IMR-90 (cell line): ENCODE data around the gene SLC27A4. TPM values are rescaled to one million over a fixed set of nuclear protein-coding genes. Genes with fewer than 3 reads are reported as not detected.

ENCODE experiments used
- ATAC-seq: fragments of 200-7000 bp; cut with Tn5 transposase; 2 replicates; pipeline ENCODE4 v1.9.1; 2020; ENCODE audit warnings: low read depth, mild to moderate bottlenecking, moderate library complexity
- BruUV-seq: library from RNA; stranded (reverse); fragments of 400-500 nt; replicated peaks from 2 replicates; lab custom pipeline; 2021; lab: Mats Ljungman, UMichigan
- CTCF ChIA-PET: fragments of 300-600 bp; formaldehyde crosslinking; extraction: SDS; loops from one replicate; lab custom pipeline; 2021; ENCODE audit warnings: antibody characterized with exemption; lab: Yijun Ruan, JAX
- POLR2A ChIA-PET: fragments of 300-600 bp; sonication (Branson Sonifier 250); formaldehyde crosslinking; loops from one replicate; lab custom pipeline; 2022; ENCODE audit warnings: antibody characterized with exemption; ENCODE audit not compliant: unreplicated experiment; lab: Charles Lee
- DNase-seq: peaks from one replicate; pipeline ENCODE4 v3.0.0; 2013
- H2AFZ ChIP-seq: replicated peaks from 2 replicates; pipeline ENCODE3; 2013; ENCODE audit warnings: low read length, mild to moderate bottlenecking; ENCODE audit not compliant: poor library complexity
- H2AK5ac ChIP-seq: 2 replicates; pipeline ENCODE4 v1.6.1; 2013; ENCODE audit warnings: low read depth, low read length, inconsistent platforms
- H2AK9ac ChIP-seq: replicated peaks from 2 replicates; pipeline ENCODE3; 2013; ENCODE audit warnings: mild to moderate bottlenecking, low read depth, low read length, moderate library complexity; ENCODE audit not compliant: poor library complexity
- H2BK120ac ChIP-seq: 2 replicates; pipeline ENCODE4 v1.6.1; 2013; ENCODE audit warnings: low read depth, low read length, inconsistent platforms
- H2BK15ac ChIP-seq: 3 replicates; pipeline ENCODE4 v1.6.1; 2013; ENCODE audit warnings: low read depth, low read length, inconsistent platforms
- H2BK20ac ChIP-seq: 2 replicates; pipeline ENCODE4 v1.6.1; 2013; ENCODE audit warnings: low read depth, mild to moderate bottlenecking, inconsistent platforms, low read length, moderate library complexity
- H2BK5ac ChIP-seq: 2 replicates; pipeline ENCODE4 v1.6.1; 2013; ENCODE audit warnings: mild to moderate bottlenecking, low read depth, low read length, inconsistent platforms; ENCODE audit not compliant: poor library complexity, severe bottlenecking
- H3K14ac ChIP-seq: replicated peaks from 2 replicates; pipeline ENCODE4 v1.6.1; 2013; ENCODE audit warnings: low read depth, low read length, inconsistent platforms
- H3K18ac ChIP-seq: 2 replicates; pipeline ENCODE4 v1.6.1; 2013; ENCODE audit warnings: low read depth, low read length, control low read depth
- H3K23ac ChIP-seq: 2 replicates; pipeline ENCODE4 v1.6.1; 2013; ENCODE audit warnings: low read depth, low read length, inconsistent platforms
- H3K27ac ChIP-seq: 2 replicates; pipeline ENCODE4 v1.5.1; 2013; ENCODE audit warnings: mild to moderate bottlenecking, control low read depth, low read length; ENCODE audit not compliant: insufficient read depth
- H3K27me3 ChIP-seq: 2 replicates; pipeline ENCODE4 v1.6.1; 2013; ENCODE audit warnings: low read length; ENCODE audit not compliant: control insufficient read depth, insufficient read depth
- H3K36me3 ChIP-seq: 2 replicates; pipeline ENCODE4 v1.6.1; 2013; ENCODE audit warnings: low read length, mixed read lengths; ENCODE audit not compliant: control insufficient read depth, insufficient read depth
- H3K4ac ChIP-seq: 2 replicates; pipeline ENCODE4 v1.6.1; 2013; ENCODE audit warnings: low read depth, low read length, inconsistent platforms
- H3K4me1 ChIP-seq: 2 replicates; pipeline ENCODE4 v1.6.1; 2013; ENCODE audit warnings: low read length, mixed read lengths; ENCODE audit not compliant: control insufficient read depth, insufficient read depth
- H3K4me2 ChIP-seq: 2 replicates; pipeline ENCODE4 v1.6.1; 2013; ENCODE audit warnings: low read depth, mild to moderate bottlenecking, control low read depth, low read length, moderate library complexity
- H3K4me3 ChIP-seq: 2 replicates; pipeline ENCODE4 v1.5.1; 2013; ENCODE audit warnings: low read depth, mild to moderate bottlenecking, control low read depth, low read length, moderate library complexity; ENCODE audit not compliant: insufficient read depth
- H3K56ac ChIP-seq: 2 replicates; pipeline ENCODE4 v1.6.1; 2013; ENCODE audit warnings: low read length, inconsistent platforms; ENCODE audit not compliant: insufficient read depth; ENCODE audit errors: extremely low read depth
- H3K79me1 ChIP-seq, 2 experiments: 2 replicates each; pipeline ENCODE4 v1.6.1; 2013; ENCODE audit warnings: low read length in 2 of 2, inconsistent platforms in 1 of 2, low read depth in 1 of 2
- H3K9ac ChIP-seq: 2 replicates; pipeline ENCODE4 v1.6.1; 2013; ENCODE audit warnings: low read depth, low read length, control low read depth
- H3K9me1 ChIP-seq: 2 replicates; pipeline ENCODE4 v1.6.1; 2013; ENCODE audit warnings: low read length, inconsistent platforms; ENCODE audit not compliant: insufficient read depth
- H3K9me3 ChIP-seq: 2 replicates; pipeline ENCODE4 v1.6.1; 2013; ENCODE audit warnings: low read length; ENCODE audit not compliant: control insufficient read depth, insufficient read depth
- H4K20me1 ChIP-seq: 2 replicates; pipeline ENCODE4 v1.6.1; 2013; ENCODE audit warnings: low read length, inconsistent platforms; ENCODE audit not compliant: insufficient read depth
- H4K5ac ChIP-seq: 2 replicates; pipeline ENCODE4 v1.6.1; 2013; ENCODE audit warnings: mild to moderate bottlenecking, low read depth, low read length, control low read depth
- H4K8ac ChIP-seq, 2 experiments: 2 replicates each; pipeline ENCODE4 v1.6.1; 2013; ENCODE audit warnings: low read depth in 2 of 2, low read length in 2 of 2, control low read depth in 1 of 2, inconsistent platforms in 1 of 2
- H4K91ac ChIP-seq: 2 replicates; pipeline ENCODE4 v1.6.1; 2013; ENCODE audit warnings: low read depth, low read length, inconsistent platforms; ENCODE audit not compliant: insufficient read depth
- BHLHE40 ChIP-seq: fragments of 150-350 bp; IDR thresholded peaks from 2 replicates; pipeline ENCODE4 v1.6.1; 2016; ENCODE audit warnings: mild to moderate bottlenecking, low read depth, low read length
- CEBPB ChIP-seq: IDR thresholded peaks from 2 replicates; pipeline ENCODE4 v1.6.1; 2012; ENCODE audit warnings: low read depth, low read length, improper control_type of control experiment
- CHD1 ChIP-seq: IDR thresholded peaks from 2 replicates; pipeline ENCODE4 v1.6.1; 2012; ENCODE audit warnings: low read depth, low read length, improper control_type of control experiment
- FOS ChIP-seq: fragments of 150-350 bp; IDR thresholded peaks from 2 replicates; pipeline ENCODE4 v1.6.1; 2016; ENCODE audit warnings: low read depth, low read length
- MAFK ChIP-seq: IDR thresholded peaks from 2 replicates; pipeline ENCODE4 v1.6.1; 2012; ENCODE audit warnings: low read depth, low read length, improper control_type of control experiment
- MAZ ChIP-seq: IDR thresholded peaks from 2 replicates; pipeline ENCODE4 v1.6.1; 2012; ENCODE audit warnings: low read depth, mild to moderate bottlenecking, low read length, improper control_type of control experiment, moderate library complexity, borderline replicate concordance
- MXI1 ChIP-seq: IDR thresholded peaks from 2 replicates; pipeline ENCODE4 v1.6.1; 2012; ENCODE audit warnings: low read depth, mild to moderate bottlenecking, low read length, moderate library complexity, borderline replicate concordance
- NFE2L2 ChIP-seq: fragments of 150-350 bp; IDR thresholded peaks from 2 replicates; pipeline ENCODE4 v1.6.1; 2016; ENCODE audit warnings: low read depth, mild to moderate bottlenecking, low read length
- POLR2A ChIP-seq: IDR thresholded peaks from 2 replicates; pipeline ENCODE4 v1.6.1; 2012; ENCODE audit warnings: mild to moderate bottlenecking, low read depth, low read length
- RAD21 ChIP-seq: IDR thresholded peaks from 2 replicates; pipeline ENCODE4 v1.6.1; 2012; ENCODE audit warnings: low read length, improper control_type of control experiment
- RCOR1 ChIP-seq: IDR thresholded peaks from 2 replicates; pipeline ENCODE4 v1.6.1; 2012; ENCODE audit warnings: mild to moderate bottlenecking, low read length, improper control_type of control experiment; ENCODE audit not compliant: insufficient replicate concordance
- RFX5 ChIP-seq: IDR thresholded peaks from 2 replicates; pipeline ENCODE4 v1.8.0; 2012; ENCODE audit warnings: low read depth, mild to moderate bottlenecking, low read length, moderate library complexity
- WGBS, 2 experiments: methylation state at CpG; one replicate each; pipeline versions ENCODE4 v1.1.5 to v1.1.7; 2013; ENCODE audit warnings: missing lambda C conversion rate in 2 of 2; ENCODE audit not compliant: insufficient read length in 1 of 2; ENCODE audit errors: extremely low coverage in 2 of 2; 5-methylcytosine and 5-hydroxymethylcytosine counted together
- dilution Hi-C: fragments of 300-500 bp; cut with HindIII; formaldehyde crosslinking; loops from one replicate; pipeline ENCODE4 v1.14.3; 2018; ENCODE audit warnings: low sequenced_read_pairs; ENCODE audit not compliant: unreplicated experiment
- in situ Hi-C: fragments of 300-500 bp; cut with MboI; formaldehyde crosslinking; loops from 3 replicates; pipeline ENCODE4 v1.14.3; 2019; ENCODE audit warnings: low sequenced_read_pairs, inconsistent platforms, mixed read lengths
- intact Hi-C: fragments of 100-400 bp; cut with micrococcal nuclease; formaldehyde crosslinking; loops from 2 replicates; pipeline ENCODE4 v1.10.0; 2022
- polyA plus RNA-seq, 3 experiments: library from polyadenylated mRNA; depleted of rRNA; stranded (reverse); fragments of >200 nt; gene quantifications; 2 replicates each; pipeline ENCODE4 v1.2.3, GENCODE V29; 2012; ENCODE audit warnings: low replicate concordance in 1 of 3
- total RNA-seq: library from RNA; depleted of rRNA; stranded (reverse); fragments of >200 nt; gene quantifications from 2 replicates; pipeline ENCODE4 v1.2.3, GENCODE V29; 2012
- TF ChIP-seq, protein P1 (sequence below): conservative IDR thresholded peaks from 2 replicates; pipeline ENCODE4 v1.5.1; 2012; ENCODE audit warnings: mild to moderate bottlenecking, low read depth, low read length, improper control_type of control experiment
- TF ChIP-seq, protein P2 (sequence below): fragments of 150-350 bp; IDR thresholded peaks from 2 replicates; pipeline ENCODE4 v1.6.1; 2017; ENCODE audit warnings: mild to moderate bottlenecking, antibody characterized with exemption, low read length, low read depth
- TF ChIP-seq, protein P3 (sequence below): fragments of 150-350 bp; IDR thresholded peaks from 2 replicates; pipeline ENCODE4 v1.6.1; 2016; ENCODE audit warnings: low read depth, mild to moderate bottlenecking, low read length, moderate library complexity, borderline replicate concordance

The SLC27A4 gene
- total and polyA plus RNA-seq, 2 of the 4 experiments (the other 2 are of a cell fraction): 9.7 to 13.7 TPM

DNA sequence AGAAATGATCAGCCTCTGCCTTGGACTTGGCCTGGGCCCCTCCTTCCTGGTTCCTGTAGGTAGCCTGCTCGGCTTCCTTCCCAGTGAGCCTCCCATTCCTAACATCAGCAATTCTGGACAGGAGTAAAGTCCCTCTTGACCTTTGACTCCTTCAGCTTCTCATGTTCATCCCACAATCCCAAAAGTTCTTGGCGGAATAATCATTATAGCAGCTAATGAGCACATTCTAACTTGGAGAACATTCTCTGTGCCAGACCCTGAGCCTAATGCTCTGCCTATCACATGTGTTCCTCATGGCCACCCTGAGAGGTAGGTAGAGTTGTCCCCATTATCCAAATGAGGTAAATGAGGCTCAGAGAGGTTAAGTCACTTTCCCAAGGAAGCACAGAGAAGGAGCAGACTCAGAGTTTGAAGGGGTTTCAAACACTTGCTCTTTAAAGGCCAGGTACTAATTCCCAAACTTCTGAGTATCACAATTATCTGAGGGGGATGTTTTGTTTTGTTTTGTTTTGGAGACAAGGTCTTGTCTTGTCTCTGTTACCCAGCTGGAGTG, 43.0 kb upstream of the SLC27A4 start:
- no peak overlapping the region for H2BK120ac ChIP-seq
- 63% methylated on average over 1 of the region's 2 CpGs; no CpG with 5 or more reads in 1 of the 2 experiments for WGBS, 2 experiments
- H3K56ac ChIP-seq: no peak overlapping the region
- no peak overlapping the region for H4K91ac ChIP-seq
- H3K9me3 ChIP-seq: no peaks in the 10 kb centered on the region
- no peaks in the 10 kb centered on the region for H3K27me3 ChIP-seq
- 0 out of 2 replicates have a peak overlapping the region, but pooled peaks have one; percentile 51 for H3K23ac ChIP-seq
- H4K8ac ChIP-seq: no peak overlapping the region
- H3K9me1 ChIP-seq: peaks cover 8% of the 10 kb centered on the region; the same call in 1 of the 2 replicates
- H3K27ac ChIP-seq: no peak overlapping the region
- ChIA-PET CTCF (interaction anchor here (1.0 to 1.8 kb wide), 3 partner anchors 10 to 65 kb away, joined by 3 to 6 read pairs (median 3); no protein-coding TSS in a partner anchor), POLR2A (no interaction called here)
- no TSS peak for BruUV-seq
- H3K4me1 ChIP-seq: peaks cover 5% of the 10 kb centered on the region
- H3K4ac ChIP-seq: peak overlapping the region; percentile 54; the same call in 1 of the 2 replicates
- no peak overlapping the region for H3K4me3 ChIP-seq
- H3K14ac ChIP-seq: no peak overlapping the region
- intact Hi-C loops: no loop called here
- ATAC-seq (no peak), DNase-seq (no peak)
- H3K9ac ChIP-seq: no peak overlapping the region
- no peaks in the 10 kb centered on the region for H4K20me1 ChIP-seq
- H2BK15ac ChIP-seq: no peak overlapping the region; the same call in 2 of the 3 replicates
- H3K18ac ChIP-seq: no peak overlapping the region
- no peak overlapping the region for H2AFZ ChIP-seq
- no peak overlapping the region for H2AK9ac ChIP-seq
- no peak overlapping the region for H3K4me2 ChIP-seq
- dilution Hi-C loops: no loop called here
- peaks cover 0 to 5% of the 10 kb centered on the region in 2 experiments; a peak in 1 of 4 replicates for H3K79me1 ChIP-seq
- in situ Hi-C loops: loop anchor here (10.0 kb wide), 1 partner anchor 258 kb away; the partner anchor contains the start of gene SPTAN1
- no peak overlapping the region for H2AK5ac ChIP-seq
- no peak overlapping the region for H4K5ac ChIP-seq
- H2BK5ac ChIP-seq: no peak overlapping the region
- peaks cover 2% of the 10 kb centered on the region; the same call in 1 of the 2 replicates for H3K36me3 ChIP-seq
- no peak overlapping the region for H2BK20ac ChIP-seq
- no peak for TF ChIP-seq CHD1
- TF ChIP-seq POLR2A: no peak
- TF ChIP-seq MAFK: no peak
- TF ChIP-seq, protein P1, sequence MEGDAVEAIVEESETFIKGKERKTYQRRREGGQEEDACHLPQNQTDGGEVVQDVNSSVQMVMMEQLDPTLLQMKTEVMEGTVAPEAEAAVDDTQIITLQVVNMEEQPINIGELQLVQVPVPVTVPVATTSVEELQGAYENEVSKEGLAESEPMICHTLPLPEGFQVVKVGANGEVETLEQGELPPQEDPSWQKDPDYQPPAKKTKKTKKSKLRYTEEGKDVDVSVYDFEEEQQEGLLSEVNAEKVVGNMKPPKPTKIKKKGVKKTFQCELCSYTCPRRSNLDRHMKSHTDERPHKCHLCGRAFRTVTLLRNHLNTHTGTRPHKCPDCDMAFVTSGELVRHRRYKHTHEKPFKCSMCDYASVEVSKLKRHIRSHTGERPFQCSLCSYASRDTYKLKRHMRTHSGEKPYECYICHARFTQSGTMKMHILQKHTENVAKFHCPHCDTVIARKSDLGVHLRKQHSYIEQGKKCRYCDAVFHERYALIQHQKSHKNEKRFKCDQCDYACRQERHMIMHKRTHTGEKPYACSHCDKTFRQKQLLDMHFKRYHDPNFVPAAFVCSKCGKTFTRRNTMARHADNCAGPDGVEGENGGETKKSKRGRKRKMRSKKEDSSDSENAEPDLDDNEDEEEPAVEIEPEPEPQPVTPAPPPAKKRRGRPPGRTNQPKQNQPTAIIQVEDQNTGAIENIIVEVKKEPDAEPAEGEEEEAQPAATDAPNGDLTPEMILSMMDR: no peak
- TF ChIP-seq CEBPB: no peak
- TF ChIP-seq, protein P2, sequence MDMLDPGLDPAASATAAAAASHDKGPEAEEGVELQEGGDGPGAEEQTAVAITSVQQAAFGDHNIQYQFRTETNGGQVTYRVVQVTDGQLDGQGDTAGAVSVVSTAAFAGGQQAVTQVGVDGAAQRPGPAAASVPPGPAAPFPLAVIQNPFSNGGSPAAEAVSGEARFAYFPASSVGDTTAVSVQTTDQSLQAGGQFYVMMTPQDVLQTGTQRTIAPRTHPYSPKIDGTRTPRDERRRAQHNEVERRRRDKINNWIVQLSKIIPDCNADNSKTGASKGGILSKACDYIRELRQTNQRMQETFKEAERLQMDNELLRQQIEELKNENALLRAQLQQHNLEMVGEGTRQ: no peak
- no peak for TF ChIP-seq FOS
- TF ChIP-seq MXI1: no peak
- no peak for TF ChIP-seq RFX5
- TF ChIP-seq NFE2L2: no peak
- TF ChIP-seq RAD21: no peak
- TF ChIP-seq RCOR1: no peak
- TF ChIP-seq, protein P3, sequence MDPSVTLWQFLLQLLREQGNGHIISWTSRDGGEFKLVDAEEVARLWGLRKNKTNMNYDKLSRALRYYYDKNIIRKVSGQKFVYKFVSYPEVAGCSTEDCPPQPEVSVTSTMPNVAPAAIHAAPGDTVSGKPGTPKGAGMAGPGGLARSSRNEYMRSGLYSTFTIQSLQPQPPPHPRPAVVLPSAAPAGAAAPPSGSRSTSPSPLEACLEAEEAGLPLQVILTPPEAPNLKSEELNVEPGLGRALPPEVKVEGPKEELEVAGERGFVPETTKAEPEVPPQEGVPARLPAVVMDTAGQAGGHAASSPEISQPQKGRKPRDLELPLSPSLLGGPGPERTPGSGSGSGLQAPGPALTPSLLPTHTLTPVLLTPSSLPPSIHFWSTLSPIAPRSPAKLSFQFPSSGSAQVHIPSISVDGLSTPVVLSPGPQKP: no peak
- TF ChIP-seq MAZ: no peak
- TF ChIP-seq BHLHE40: no peak
